Mesodermal cell (in vitro differentiated cells): Measurements from ENCODE around the gene CLEC4A.
"Not testable (repeated sequence)": the region's sequence is repeated elsewhere in the genome, so short reads cannot be mapped to it uniquely, and the experiment has no call there.

Source experiments
- H3K27ac ChIP-seq: 2 replicates; pipeline ENCODE4 v1.7.0; 2013; ENCODE audit warnings: mild to moderate bottlenecking, low read depth, low read length, moderate library complexity; ENCODE audit not compliant: severe bottlenecking
- H3K36me3 ChIP-seq: 2 replicates; pipeline ENCODE4 v1.7.1; 2013; ENCODE audit warnings: mild to moderate bottlenecking, low read length, moderate library complexity; ENCODE audit not compliant: control insufficient read depth, insufficient read depth
- H3K4me1 ChIP-seq: one replicate; pipeline ENCODE4 v1.7.1; 2013; ENCODE audit warnings: mild to moderate bottlenecking, low read length; ENCODE audit not compliant: insufficient read depth, control insufficient read depth, poor library complexity, severe bottlenecking
- H3K4me3 ChIP-seq: 2 replicates; pipeline ENCODE4 v1.7.0; 2013; ENCODE audit warnings: low read length, control low read depth, mild to moderate bottlenecking; ENCODE audit not compliant: insufficient read depth, poor library complexity, severe bottlenecking; ENCODE audit errors: extremely low read depth
- H3K9me3 ChIP-seq: 2 replicates; pipeline ENCODE4 v1.7.1; 2013; ENCODE audit warnings: mild to moderate bottlenecking, low read length, moderate library complexity; ENCODE audit not compliant: control insufficient read depth
- WGBS, 2 experiments: methylation state at CpG; one replicate each; pipeline ENCODE4 v1.1.5; 2013; ENCODE audit warnings: missing lambda C conversion rate in 2 of 2; ENCODE audit not compliant: insufficient coverage in 2 of 2; 5-methylcytosine and 5-hydroxymethylcytosine counted together

CLEC4A gene

DNA sequence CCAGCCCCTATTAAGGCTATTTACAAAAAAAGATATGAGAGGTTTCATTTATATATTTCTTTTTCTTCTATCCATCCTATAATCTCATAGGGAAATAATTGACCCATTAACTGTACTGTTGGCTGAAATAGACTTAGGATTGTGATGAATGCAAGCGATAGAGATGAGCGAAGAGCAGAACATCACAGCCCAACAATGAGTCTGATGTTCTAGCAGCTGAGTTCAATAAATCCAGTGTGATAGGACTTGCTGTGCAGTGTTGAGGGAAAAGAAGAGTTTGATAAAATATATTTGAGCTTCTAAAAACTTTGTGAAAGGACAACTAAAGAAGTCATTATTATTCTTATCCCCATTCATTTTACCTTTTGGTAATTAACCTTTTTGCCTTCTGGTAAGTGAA is 49.5 kb downstream of the CLEC4A start:
- H3K4me1 ChIP-seq, H3K4me3 ChIP-seq, H3K27ac ChIP-seq, H3K9me3 ChIP-seq, H3K36me3 ChIP-seq: not testable (repeated sequence)
- WGBS, 2 experiments, result no CpG with 5 or more reads among the region's 2 CpGs

DNA sequence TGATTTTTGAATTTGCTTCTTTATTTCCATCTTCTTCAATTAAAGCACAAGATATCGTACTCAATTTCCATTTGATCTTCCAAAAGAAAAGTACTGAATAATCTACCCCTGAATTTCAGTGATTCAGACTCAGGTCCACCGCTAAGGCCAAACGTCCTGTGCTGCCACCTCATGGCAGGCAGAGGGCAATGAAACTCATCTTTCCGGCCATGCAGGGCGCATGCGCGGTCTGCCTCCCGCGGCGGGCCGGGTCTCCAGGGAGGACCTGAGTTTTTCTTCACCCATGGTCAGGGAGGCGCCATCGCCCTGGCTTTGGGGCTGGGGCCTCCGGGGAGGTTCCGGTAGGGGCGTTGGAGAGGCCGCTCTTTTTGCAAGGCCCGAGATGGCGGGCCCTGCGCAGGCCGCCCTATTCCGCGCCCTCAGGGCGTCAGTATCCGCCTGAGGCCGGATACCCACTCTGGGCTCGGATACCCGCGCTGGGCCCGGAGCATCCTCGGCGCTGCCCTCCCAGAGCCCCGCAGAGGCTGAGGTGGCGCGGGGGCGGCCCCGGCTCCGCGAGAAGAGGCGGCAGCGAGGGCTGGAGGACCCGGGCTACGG is 56.7 kb downstream of the CLEC4A start:
- H3K4me3 ChIP-seq, result peak overlapping the region; percentile 37
- not testable (repeated sequence) for H3K27ac ChIP-seq, H3K9me3 ChIP-seq, H3K36me3 ChIP-seq, H3K4me1 ChIP-seq
- WGBS, 2 experiments, result 21 to 33% methylated on average over 15 to 24 of the region's 43 CpGs

DNA sequence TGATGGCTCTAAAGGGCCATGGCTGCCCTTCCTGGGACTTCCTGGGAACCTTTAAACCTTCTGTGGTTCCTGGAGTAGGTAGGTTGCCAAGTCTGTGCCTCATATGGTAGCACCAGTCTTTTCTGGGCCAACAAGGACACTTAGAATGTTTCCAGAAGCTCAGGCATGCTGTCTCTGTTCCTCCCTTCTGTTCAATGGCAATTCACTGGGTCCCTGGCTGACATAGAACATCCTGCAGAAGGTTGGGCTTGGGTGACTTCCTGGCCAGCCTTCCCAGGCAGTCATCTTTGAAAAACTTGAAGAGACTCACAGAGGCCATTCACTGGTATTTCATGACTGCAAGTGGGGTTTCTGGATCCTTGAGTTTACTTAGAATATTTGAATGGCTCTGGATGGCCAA is 57.9 kb downstream of the CLEC4A start:
- not testable (repeated sequence) for H3K4me3 ChIP-seq, H3K4me1 ChIP-seq, H3K27ac ChIP-seq

DNA sequence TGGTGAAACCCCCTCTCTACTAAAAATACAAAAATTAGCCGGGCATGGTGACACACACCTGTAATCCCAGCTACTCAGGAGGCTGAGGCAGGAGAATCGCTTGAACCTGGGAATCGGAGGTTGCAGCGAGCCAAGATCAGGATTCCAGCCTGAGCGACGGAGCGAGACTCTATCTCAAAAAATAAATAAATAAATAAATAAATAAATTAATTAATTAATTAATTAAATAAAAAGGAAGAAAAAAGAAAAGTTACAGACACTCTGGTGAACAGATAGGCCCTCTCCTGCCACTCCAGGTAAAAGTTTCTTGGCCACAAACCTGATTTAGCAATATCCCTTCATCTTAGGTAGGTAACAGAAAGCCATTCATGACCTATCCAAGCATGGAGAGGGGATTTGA is 59.5 kb downstream of the CLEC4A start:
- not testable (repeated sequence) for H3K27ac ChIP-seq, H3K4me1 ChIP-seq, H3K36me3 ChIP-seq, H3K4me3 ChIP-seq, H3K9me3 ChIP-seq
- no CpG with 5 or more reads among the region's 7 CpGs for WGBS, 2 experiments

More for the DNA sequence above, 57.9 kb downstream of the CLEC4A start:
- H3K9me3 ChIP-seq, H3K36me3 ChIP-seq: not testable (repeated sequence)

DNA sequence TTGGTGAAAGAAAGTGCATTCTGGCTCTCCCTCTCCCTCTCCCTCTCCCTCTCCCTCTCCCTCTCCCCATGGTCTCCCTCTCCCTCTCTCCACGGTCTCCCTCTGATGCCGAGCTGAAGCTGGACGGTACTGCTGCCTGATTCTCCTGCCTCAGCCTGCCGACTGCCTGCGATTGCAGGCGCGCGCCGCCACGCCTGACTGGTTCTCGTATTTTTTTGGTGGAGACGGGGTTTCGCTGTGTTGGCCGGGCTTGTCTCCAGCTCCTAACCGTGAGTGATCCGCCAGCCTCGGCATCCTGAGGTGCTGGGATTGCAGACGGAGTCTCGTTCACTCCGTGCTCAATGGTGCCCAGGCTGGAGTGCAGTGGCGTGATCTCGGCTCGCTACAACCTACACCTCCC is 59.9 kb downstream of the CLEC4A start:
- H3K27ac ChIP-seq, H3K36me3 ChIP-seq, H3K4me1 ChIP-seq, H3K9me3 ChIP-seq, H3K4me3 ChIP-seq: not testable (repeated sequence)
- WGBS, 2 experiments, result 94 to 98% methylated on average over 11 of the region's 23 CpGs

DNA sequence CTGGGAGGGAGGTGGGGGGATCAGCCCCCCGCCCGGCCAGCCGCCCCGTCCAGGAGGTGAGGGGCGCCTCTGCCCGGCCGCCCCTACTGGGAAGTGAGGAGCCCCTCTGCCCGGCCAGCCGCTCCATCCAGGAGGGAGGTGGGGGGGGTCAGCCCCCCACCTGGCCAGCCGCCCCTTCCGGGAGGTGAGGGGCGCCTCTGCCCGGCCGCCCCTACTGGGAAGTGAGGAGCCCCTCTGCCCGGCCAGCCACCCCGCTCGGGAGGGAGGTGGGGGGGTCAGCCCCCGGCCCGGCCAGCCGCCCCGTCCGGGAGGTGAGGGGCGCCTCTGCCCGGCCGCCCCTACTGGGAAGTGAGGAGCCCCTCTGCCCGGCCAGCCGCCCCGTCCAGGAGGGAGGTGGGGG is 60.8 kb downstream of the CLEC4A start:
- H3K4me3 ChIP-seq, H3K9me3 ChIP-seq, H3K36me3 ChIP-seq, H3K4me1 ChIP-seq, H3K27ac ChIP-seq: not testable (repeated sequence)
- WGBS, 2 experiments, result 95% methylated on average over 4 of the region's 28 CpGs; no CpG with 5 or more reads in 1 of the 2 experiments

DNA sequence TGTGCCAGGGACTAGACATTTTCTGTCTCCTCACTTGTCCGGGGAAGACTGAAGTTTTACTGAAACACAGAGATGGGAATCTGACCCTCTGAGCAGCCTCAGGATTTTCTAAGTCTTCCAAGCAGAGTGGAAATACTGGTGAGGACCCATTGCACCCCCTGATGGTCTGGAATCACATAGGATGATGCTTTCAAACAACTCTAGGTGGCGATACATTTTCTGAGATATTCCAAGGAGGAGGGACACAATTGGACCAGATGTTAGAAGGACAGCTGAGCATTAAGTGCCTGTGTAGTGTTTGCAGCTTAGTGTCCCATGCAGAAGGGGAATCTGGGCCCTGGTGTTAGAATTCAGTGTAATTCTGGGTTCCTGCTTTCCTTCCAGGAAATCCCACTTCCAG is 64.7 kb downstream of the CLEC4A start:
- H3K36me3 ChIP-seq, result not testable (repeated sequence)

More for the DNA sequence above, 64.7 kb downstream of the CLEC4A start:
- 86 to 89% methylated on average over 1 of the region's 2 CpGs for WGBS, 2 experiments
- H3K4me1 ChIP-seq, H3K4me3 ChIP-seq, H3K27ac ChIP-seq, H3K9me3 ChIP-seq: not testable (repeated sequence)
